ENCODE results near the gene CENPE.

CENPE gene

GRCh38 chr4:103085555-103086196 lies 112.5 kb downstream of the CENPE start:
- Histone ChIP-seq H3K79me2 (no peaks in the 10 kb centered on the region), H3K4me1 (no peaks in the 10 kb centered on the region), H3K36me3 (ENCODE audit: control insufficient read depth, insufficient read depth, low read length) (no peaks in the 10 kb centered on the region), H3K4me2 (ENCODE audit: low read length) (no peak overlapping the region), H3K27me3 (ENCODE audit: control insufficient read depth, insufficient read depth, low read length) (no peaks in the 10 kb centered on the region), H3K9ac (no peak overlapping the region), H3K9me3 (ENCODE audit: control insufficient read depth, low read length) (no peaks in the 10 kb centered on the region), H2AFZ (no peak overlapping the region), H3K4me3 (ENCODE audit: low read depth, low read length) (no peak overlapping the region), H3K27ac (no peak overlapping the region)
- no peak for TF ChIP-seq CTCF (IDR thresholded peaks at IDR 0.05)

GRCh38 chr4:103079621-103080020 lies 118.5 kb downstream of the CENPE start:
- Histone ChIP-seq H3K27me3 (ENCODE audit: control insufficient read depth, insufficient read depth, low read length) (no peaks in the 10 kb centered on the region), H2AFZ (no peak overlapping the region), H3K4me3 (ENCODE audit: low read depth, low read length) (no peak overlapping the region), H3K79me2 (no peaks in the 10 kb centered on the region), H3K9me3 (ENCODE audit: control insufficient read depth, low read length) (no peaks in the 10 kb centered on the region), H3K4me1 (peaks cover 8% of the 10 kb centered on the region), H3K9ac (no peak overlapping the region), H3K4me2 (ENCODE audit: low read length) (no peak overlapping the region), H3K36me3 (ENCODE audit: control insufficient read depth, insufficient read depth, low read length) (no peaks in the 10 kb centered on the region), H3K27ac (no peak overlapping the region)
- TF ChIP-seq CTCF (IDR thresholded peaks at IDR 0.05), result no peak

GRCh38 chr4:103076747-103077347 lies 121.3 kb downstream of the CENPE start, which contains the start of gene SLC9B2:
SLC9B2 (minus strand) TSS chr4:103076761; CDS start chr4:103067550, 9,211 bp downstream.
- no peaks in the 10 kb centered on the region for H3K79me2 ChIP-seq
- TF ChIP-seq CTCF (IDR thresholded peaks at IDR 0.05), result no peak
- no peaks in the 10 kb centered on the region for H3K27me3 ChIP-seq (ENCODE audit: control insufficient read depth, insufficient read depth, low read length)
- no peaks in the 10 kb centered on the region for H3K36me3 ChIP-seq (ENCODE audit: control insufficient read depth, insufficient read depth, low read length)
- H2AFZ ChIP-seq, result peak within 1 kb of the TSS; percentile 87
- H3K9me3 ChIP-seq (ENCODE audit: control insufficient read depth, low read length), result no peaks in the 10 kb centered on the region
- H3K4me3 ChIP-seq (ENCODE audit: low read depth, low read length), result peak within 1 kb of the TSS; percentile 42
- peak within 1 kb of the TSS; percentile 19 for H3K9ac ChIP-seq
- peaks cover 8% of the 10 kb centered on the region for H3K4me1 ChIP-seq
- H3K4me2 ChIP-seq (ENCODE audit: low read length), result peak within 1 kb of the TSS; percentile 68
- peak within 1 kb of the TSS; percentile 72 for H3K27ac ChIP-seq

- Histone ChIP-seq H3K27ac (peak overlapping the region; percentile 72), H3K79me2 (no peaks in the 10 kb centered on the region), H3K4me3 (ENCODE audit: low read depth, low read length) (peak overlapping the region; percentile 42), H3K27me3 (ENCODE audit: control insufficient read depth, insufficient read depth, low read length) (no peaks in the 10 kb centered on the region), H3K4me2 (ENCODE audit: low read length) (peak overlapping the region; percentile 68), H3K9me3 (ENCODE audit: control insufficient read depth, low read length) (no peaks in the 10 kb centered on the region), H3K4me1 (peaks cover 8% of the 10 kb centered on the region), H2AFZ (peak overlapping the region; percentile 87), H3K36me3 (ENCODE audit: control insufficient read depth, insufficient read depth, low read length) (no peaks in the 10 kb centered on the region), H3K9ac (peak overlapping the region; percentile 19)
- TF ChIP-seq CTCF (IDR thresholded peaks at IDR 0.05), result no peak
These were observed 122.0 kb downstream of the CENPE start for GRCh38 chr4:103075894-103076746.

All from parathyroid adenoma (tissue), 2 donors.